KMS-11 (cell line): Measurements from ENCODE around the gene ZCWPW2.

Experiments used
- H2AFZ ChIP-seq: fragments of 200-600 bp; sonication (generic); 2 replicates; pipeline ENCODE4 v1.6.1; 2016; ENCODE audit warnings: antibody characterized with exemption, mixed run types, low read depth
- H3K27ac ChIP-seq: fragments of 200-600 bp; sonication (generic); 2 replicates; pipeline ENCODE4 v1.6.1; 2016; ENCODE audit warnings: mild to moderate bottlenecking, mixed run types
- H3K27me3 ChIP-seq: fragments of 200-600 bp; sonication (generic); 2 replicates; pipeline ENCODE4 v1.6.1; 2017; ENCODE audit warnings: mild to moderate bottlenecking, low read depth, mixed run types, moderate library complexity; ENCODE audit not compliant: insufficient read depth
- H3K36me3 ChIP-seq: fragments of 200-600 bp; sonication (generic); 2 replicates; pipeline ENCODE4 v1.6.1; 2017; ENCODE audit warnings: mild to moderate bottlenecking, mixed run types; ENCODE audit not compliant: insufficient read depth
- H3K4me1 ChIP-seq: fragments of 200-600 bp; sonication (generic); 2 replicates; pipeline ENCODE4 v1.6.1; 2016; ENCODE audit warnings: mild to moderate bottlenecking, low read depth, mixed run types; ENCODE audit not compliant: poor library complexity, severe bottlenecking
- H3K4me2 ChIP-seq: fragments of 200-600 bp; sonication (generic); 2 replicates; pipeline ENCODE4 v1.7.0; 2016; ENCODE audit warnings: mild to moderate bottlenecking, mixed run types
- H3K4me3 ChIP-seq: fragments of 200-600 bp; sonication (generic); IDR thresholded peaks from 2 replicates; pipeline ENCODE4 v1.6.1; 2017; ENCODE audit warnings: low read depth, low read length, mixed read lengths; ENCODE audit not compliant: insufficient read depth
- H3K79me2 ChIP-seq: fragments of 200-600 bp; sonication (generic); 2 replicates; pipeline ENCODE4 v1.6.1; 2016; ENCODE audit warnings: low read depth, mixed run types; ENCODE audit not compliant: insufficient read depth
- H3K9ac ChIP-seq: fragments of 200-600 bp; sonication (generic); 2 replicates; pipeline ENCODE4 v1.6.1; 2016; ENCODE audit warnings: mild to moderate bottlenecking, mixed run types
- H4K20me1 ChIP-seq: fragments of 200-600 bp; sonication (generic); 2 replicates; pipeline ENCODE4 v1.6.1; 2016; ENCODE audit warnings: mild to moderate bottlenecking, mixed run types; ENCODE audit not compliant: insufficient read depth
- CTCF ChIP-seq: fragments of 200-600 bp; sonication (generic); conservative IDR thresholded peaks from 2 replicates; pipeline ENCODE4 v1.6.1; 2017; ENCODE audit warnings: low read depth, mild to moderate bottlenecking, antibody characterized with exemption, low read length, moderate library complexity, mixed read lengths

Gene ZCWPW2

GRCh38 chr3:28376424-28376823, 27.9 kb downstream of the ZCWPW2 start:
- Histone ChIP-seq H3K27ac (no peak overlapping the region), H3K27me3 (no peaks in the 10 kb centered on the region), H3K79me2 (no peaks in the 10 kb centered on the region), H3K4me3 (no peak overlapping the region), H3K4me2 (no peak overlapping the region), H3K4me1 (no peaks in the 10 kb centered on the region), H2AFZ (no peak overlapping the region), H3K36me3 (no peaks in the 10 kb centered on the region), H4K20me1 (no peaks in the 10 kb centered on the region), H3K9ac (no peak overlapping the region)
- TF ChIP-seq CTCF = no peak

- H3K9ac ChIP-seq = no peak overlapping the region
- H4K20me1 ChIP-seq = no peaks in the 10 kb centered on the region
- no peaks in the 10 kb centered on the region for H3K4me1 ChIP-seq
- no peaks in the 10 kb centered on the region for H3K27me3 ChIP-seq
- no peak overlapping the region for H3K4me3 ChIP-seq
- TF ChIP-seq CTCF = no peak
- no peak overlapping the region for H3K4me2 ChIP-seq
- H3K36me3 ChIP-seq = no peaks in the 10 kb centered on the region
- no peaks in the 10 kb centered on the region for H3K79me2 ChIP-seq
- no peak overlapping the region for H2AFZ ChIP-seq
- no peak overlapping the region for H3K27ac ChIP-seq
Observed at GRCh38 chr3:28386049-28386448, 37.5 kb downstream of the ZCWPW2 start.

- no peaks in the 10 kb centered on the region for H3K36me3 ChIP-seq
- H3K9ac ChIP-seq = no peak overlapping the region
- no peak overlapping the region for H2AFZ ChIP-seq
- no peaks in the 10 kb centered on the region for H4K20me1 ChIP-seq
- H3K4me2 ChIP-seq = no peak overlapping the region
- no peaks in the 10 kb centered on the region for H3K27me3 ChIP-seq
- H3K4me1 ChIP-seq = no peaks in the 10 kb centered on the region
- H3K4me3 ChIP-seq = no peak overlapping the region
- TF ChIP-seq CTCF = no peak
- no peak overlapping the region for H3K27ac ChIP-seq
- no peaks in the 10 kb centered on the region for H3K79me2 ChIP-seq
Observed at GRCh38 chr3:28388978-28389377, 40.5 kb downstream of the ZCWPW2 start.

- no peak for TF ChIP-seq CTCF
- H2AFZ ChIP-seq = no peak overlapping the region
- H3K79me2 ChIP-seq = no peaks in the 10 kb centered on the region
- H3K4me1 ChIP-seq = no peaks in the 10 kb centered on the region
- no peaks in the 10 kb centered on the region for H3K27me3 ChIP-seq
- H3K4me2 ChIP-seq = no peak overlapping the region
- no peaks in the 10 kb centered on the region for H4K20me1 ChIP-seq
- no peak overlapping the region for H3K27ac ChIP-seq
- H3K4me3 ChIP-seq = no peak overlapping the region
- H3K9ac ChIP-seq = no peak overlapping the region
- H3K36me3 ChIP-seq = no peaks in the 10 kb centered on the region
Observed at GRCh38 chr3:28399206-28399605, 50.7 kb downstream of the ZCWPW2 start.

GRCh38 chr3:28406241-28406640, 57.7 kb downstream of the ZCWPW2 start:
- no peak overlapping the region for H3K4me2 ChIP-seq
- H4K20me1 ChIP-seq = no peaks in the 10 kb centered on the region
- TF ChIP-seq CTCF = no peak
- H3K36me3 ChIP-seq = no peaks in the 10 kb centered on the region
- no peaks in the 10 kb centered on the region for H3K4me1 ChIP-seq
- no peaks in the 10 kb centered on the region for H3K27me3 ChIP-seq
- H2AFZ ChIP-seq = no peak overlapping the region
- no peak overlapping the region for H3K4me3 ChIP-seq
- H3K9ac ChIP-seq = no peak overlapping the region
- H3K79me2 ChIP-seq = no peaks in the 10 kb centered on the region
- H3K27ac ChIP-seq = no peak overlapping the region
